Activated T-helper 1 cell treated with Interleukin-2 at 50 U/mL for 16 hours (primary cell): Measurements from ENCODE around the gene ANKRD18B.
"Not testable (repeated sequence)": the region's sequence is repeated elsewhere in the genome, so short reads cannot be mapped to it uniquely, and the experiment has no call there.

Source experiments
- DNase-seq: peaks from one replicate; pipeline ENCODE4 v3.0.0-alpha.2; 2020; ENCODE audit warnings: low read depth

Gene ANKRD18B

GRCh38 chr9:33611358-33611757 lies 87.3 kb downstream of the ANKRD18B start:
- DNase-seq: no peak

GRCh38 chr9:33612410-33612809 lies 88.4 kb downstream of the ANKRD18B start:
- DNase-seq: not testable (repeated sequence)

GRCh38 chr9:33614001-33614687 lies 90.1 kb downstream of the ANKRD18B start:
- no peak for DNase-seq

GRCh38 chr9:33618370-33618769 lies 94.3 kb downstream of the ANKRD18B start:
- not testable (repeated sequence) for DNase-seq

- DNase-seq: no peak
These were observed 95.8 kb downstream of the ANKRD18B start for GRCh38 chr9:33619666-33620404.

- no peak for DNase-seq
These were observed 96.8 kb downstream of the ANKRD18B start for GRCh38 chr9:33620738-33621439.
